HEK293T (cell line): Measurements from ENCODE around the gene CACNG7.

Experiments
- CTCF ChIA-PET: fragments of 350-600 bp; formaldehyde crosslinking; extraction: SDS; loops from one replicate; lab custom pipeline; 2021; ENCODE audit warnings: antibody characterized with exemption, inconsistent platforms; lab: Yijun Ruan, JAX
- POLR2A ChIA-PET: fragments of 350-600 bp; formaldehyde crosslinking; extraction: SDS; loops from one replicate; lab custom pipeline; 2020; ENCODE audit warnings: antibody characterized with exemption, inconsistent platforms; lab: Yijun Ruan, JAX
- DNase-seq: peaks from one replicate; pipeline ENCODE4 v3.0.0; 2012; ENCODE audit warnings: mixed read lengths; ENCODE audit errors: extremely low spot score
- ARNT ChIP-seq: fragments of 450-650 bp; IDR thresholded peaks from 2 replicates; pipeline ENCODE4 v1.6.1; 2017; ENCODE audit warnings: mild to moderate bottlenecking
- BHLHE40 ChIP-seq: fragments of 450-650 bp; IDR thresholded peaks from 2 replicates; pipeline ENCODE4 v1.6.1; 2016; ENCODE audit warnings: mild to moderate bottlenecking, moderate library complexity, borderline replicate concordance
- CTBP1 ChIP-seq: fragments of 450-650 bp; IDR thresholded peaks from 2 replicates; pipeline ENCODE4 v1.6.1; 2016; ENCODE audit warnings: borderline replicate concordance
- ELF4 ChIP-seq: fragments of 450-650 bp; IDR thresholded peaks from 2 replicates; pipeline ENCODE4 v1.6.1; 2017; ENCODE audit warnings: antibody characterized with exemption
- FOXA1 ChIP-seq: fragments of 450-650 bp; IDR thresholded peaks from 2 replicates; pipeline ENCODE4 v1.6.1; 2016; ENCODE audit warnings: mild to moderate bottlenecking
- FOXK2 ChIP-seq: fragments of 450-650 bp; IDR thresholded peaks from 2 replicates; pipeline ENCODE4 v1.6.1; 2016; ENCODE audit warnings: mild to moderate bottlenecking
- FOXM1 ChIP-seq: fragments of 450-650 bp; IDR thresholded peaks from 2 replicates; pipeline ENCODE4 v1.6.1; 2017; ENCODE audit warnings: mild to moderate bottlenecking, borderline replicate concordance
- HDGF ChIP-seq: fragments of 450-650 bp; IDR thresholded peaks from 2 replicates; pipeline ENCODE4 v1.6.1; 2017; ENCODE audit warnings: antibody characterized with exemption, borderline replicate concordance
- L3MBTL2 ChIP-seq: fragments of 450-650 bp; conservative IDR thresholded peaks from 2 replicates; pipeline ENCODE4 v1.6.1; 2016; ENCODE audit warnings: mild to moderate bottlenecking
- LEF1 ChIP-seq: fragments of 450-650 bp; IDR thresholded peaks from 2 replicates; pipeline ENCODE4 v1.6.1; 2017; ENCODE audit warnings: mild to moderate bottlenecking, borderline replicate concordance
- NFRKB ChIP-seq: fragments of 450-650 bp; IDR thresholded peaks from 2 replicates; pipeline ENCODE4 v1.6.1; 2016; ENCODE audit warnings: mild to moderate bottlenecking, moderate library complexity
- PKNOX1 ChIP-seq: fragments of 450-650 bp; IDR thresholded peaks from 2 replicates; pipeline ENCODE4 v1.6.1; 2016
- SP1 ChIP-seq: fragments of 450-650 bp; IDR thresholded peaks from 2 replicates; pipeline ENCODE4 v1.6.1; 2017
- SUZ12 ChIP-seq: fragments of 450-650 bp; IDR thresholded peaks from 2 replicates; pipeline ENCODE4 v1.6.1; 2016; ENCODE audit warnings: mild to moderate bottlenecking
- TARDBP ChIP-seq: fragments of 450-650 bp; IDR thresholded peaks from 2 replicates; pipeline ENCODE4 v1.6.1; 2016
- ZNF384 ChIP-seq: fragments of 450-650 bp; IDR thresholded peaks from 2 replicates; pipeline ENCODE4 v1.6.1; 2016

Gene CACNG7

DNA sequence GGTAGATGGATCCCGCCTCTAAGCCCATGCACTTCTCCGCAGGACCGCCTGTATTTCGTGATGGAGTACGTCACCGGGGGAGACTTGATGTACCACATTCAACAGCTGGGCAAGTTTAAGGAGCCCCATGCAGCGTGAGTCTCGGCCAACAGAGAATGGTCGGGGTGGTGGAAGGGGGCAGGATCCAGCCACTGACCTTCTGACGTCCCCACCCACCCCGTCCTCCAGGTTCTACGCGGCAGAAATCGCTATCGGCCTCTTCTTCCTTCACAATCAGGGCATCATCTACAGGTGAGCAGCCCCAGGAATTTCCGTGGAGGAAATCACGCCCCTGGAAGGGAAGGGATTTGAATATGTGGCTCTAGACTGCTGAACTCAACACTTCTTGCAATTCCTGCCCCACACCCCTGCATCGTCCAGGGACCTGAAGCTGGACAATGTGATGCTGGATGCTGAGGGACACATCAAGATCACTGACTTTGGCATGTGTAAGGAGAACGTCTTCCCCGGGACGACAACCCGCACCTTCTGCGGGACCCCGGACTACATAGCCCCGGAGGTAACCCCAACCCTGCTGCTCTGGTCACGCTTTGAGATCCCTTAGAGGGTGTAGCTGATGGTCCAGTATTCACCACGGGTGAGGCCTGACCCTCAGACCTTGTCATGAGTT is 8.8 kb upstream of the CACNG7 start:
- no peak for DNase-seq
- ChIA-PET POLR2A (no interaction called here), CTCF (interaction anchor here (1.0 kb wide), 1 partner anchor 12 kb away, joined by 4 read pairs; no protein-coding TSS in a partner anchor)
- TF ChIP-seq SUZ12, result no peak
- TF ChIP-seq NFRKB, result no peak
- TF ChIP-seq FOXK2, result no peak
- TF ChIP-seq BHLHE40, result no peak
- no peak for TF ChIP-seq L3MBTL2
- no peak for TF ChIP-seq ARNT
- TF ChIP-seq FOXA1, result no peak
- TF ChIP-seq ZNF384, result no peak

GRCh38 chr19:53903055-53903680 is 5.9 kb upstream of the CACNG7 start:
- ChIA-PET CTCF (no interaction called here), POLR2A (no interaction called here)
- no peak for DNase-seq
- TF ChIP-seq CTBP1 (no peak), SP1 (no peak), BHLHE40 (no peak), ARNT (no peak), TARDBP (no peak), LEF1 (no peak), FOXK2 (no peak), SUZ12 (no peak), FOXM1 (no peak), HDGF (no peak), NFRKB (no peak), ELF4 (no peak), FOXA1 (no peak), PKNOX1 (no peak), ZNF384 (no peak), L3MBTL2 (no peak)

DNA sequence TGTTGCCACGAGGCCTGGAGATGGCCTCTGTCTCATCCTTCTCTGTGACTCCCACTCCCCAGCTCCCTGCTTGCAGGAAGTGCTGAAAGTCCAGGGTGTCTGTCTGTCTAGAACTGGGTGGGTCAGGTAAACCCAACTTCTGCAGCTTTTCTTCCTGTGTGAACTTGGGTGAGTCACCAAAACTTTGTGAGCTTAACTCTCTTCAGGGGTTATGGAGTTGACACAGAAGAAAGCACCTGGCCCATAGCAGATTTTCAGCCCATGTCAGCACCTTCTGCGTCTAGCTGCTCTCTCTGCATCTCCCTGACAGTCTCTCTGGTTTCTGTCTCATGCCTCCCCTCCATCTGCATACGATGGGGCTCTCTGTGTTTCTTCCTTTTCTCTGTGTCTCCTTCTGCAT is 4.2 kb upstream of the CACNG7 start:
- CTCF ChIA-PET, result no interaction called here
- no peak for DNase-seq
- TF ChIP-seq TARDBP (no peak), L3MBTL2 (no peak), FOXA1 (no peak), CTBP1 (no peak), SP1 (no peak), HDGF (no peak), FOXM1 (no peak)
- POLR2A ChIA-PET, result no interaction called here

DNA sequence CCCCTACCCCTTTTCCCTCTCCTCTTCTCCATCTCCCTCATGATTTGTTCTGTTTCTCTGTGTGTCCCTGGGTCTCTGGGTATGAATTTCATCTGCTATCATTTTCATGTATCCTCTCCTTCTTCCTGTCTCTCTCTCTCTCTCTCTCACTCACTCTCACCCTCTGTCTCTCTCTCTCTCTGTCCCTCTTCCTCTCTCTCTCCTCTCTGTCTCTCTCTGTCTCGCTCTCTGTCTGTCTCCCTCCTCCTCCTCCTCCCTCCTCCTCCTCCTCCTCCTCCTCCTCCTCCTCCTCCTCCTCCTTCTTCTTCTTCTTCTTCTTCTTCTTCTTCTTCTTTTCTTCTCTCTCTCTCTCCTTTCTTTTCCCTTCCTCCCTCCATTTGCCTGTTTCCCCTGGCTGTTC is 3.3 kb upstream of the CACNG7 start:
- no peak for DNase-seq
- TF ChIP-seq FOXA1 (no peak), ELF4 (no peak), ARNT (no peak), L3MBTL2 (no peak), SUZ12 (no peak), LEF1 (no peak), FOXM1 (no peak), HDGF (no peak), TARDBP (no peak), PKNOX1 (no peak), NFRKB (no peak), BHLHE40 (no peak), FOXK2 (no peak), SP1 (no peak), ZNF384 (no peak), CTBP1 (no peak)
- POLR2A ChIA-PET, result no interaction called here
- CTCF ChIA-PET, result no interaction called here

GRCh38 chr19:53906211-53907192 is 2.6 kb upstream of the CACNG7 start:
- TF ChIP-seq PKNOX1, result no peak
- no peak for TF ChIP-seq TARDBP
- TF ChIP-seq FOXA1, result no peak
- TF ChIP-seq SUZ12, result no peak
- TF ChIP-seq ARNT, result no peak
- no peak for TF ChIP-seq NFRKB
- no peak for TF ChIP-seq HDGF
- no peak for TF ChIP-seq SP1
- no peak for TF ChIP-seq ZNF384
- TF ChIP-seq BHLHE40, result no peak
- no peak for TF ChIP-seq ELF4
- TF ChIP-seq CTBP1, result no peak
- TF ChIP-seq FOXM1, result no peak
- TF ChIP-seq LEF1, result no peak
- no peak for TF ChIP-seq L3MBTL2
- TF ChIP-seq FOXK2, result no peak
- POLR2A ChIA-PET, result no interaction called here
- DNase-seq, result peak; percentile 60
- CTCF ChIA-PET, result no interaction called here

GRCh38 chr19:53907193-53907581 is 1.9 kb upstream of the CACNG7 start:
- ChIA-PET CTCF (no interaction called here), POLR2A (interaction anchor here (1.0 kb wide), 1 partner anchor 15 kb away, joined by 3 read pairs; no protein-coding TSS in a partner anchor)
- TF ChIP-seq ZNF384 (no peak), HDGF (no peak), NFRKB (no peak), SP1 (no peak), FOXA1 (no peak)
- no peak for DNase-seq
